Hematopoietic multipotent progenitor cell treated with erythropoietin and hydrocortisone succinate and interleukin-3 and kit ligand, for 4 days (in vitro differentiated cells): ENCODE results near the gene PSMC3IP.
A peak's percentile ranks its signal among the peaks of the same experiment; 100 is the strongest.

Experiments
- DNase-seq: peaks from one replicate; pipeline ENCODE4 v3.0.0-alpha.2; 2015

The PSMC3IP gene

DNA sequence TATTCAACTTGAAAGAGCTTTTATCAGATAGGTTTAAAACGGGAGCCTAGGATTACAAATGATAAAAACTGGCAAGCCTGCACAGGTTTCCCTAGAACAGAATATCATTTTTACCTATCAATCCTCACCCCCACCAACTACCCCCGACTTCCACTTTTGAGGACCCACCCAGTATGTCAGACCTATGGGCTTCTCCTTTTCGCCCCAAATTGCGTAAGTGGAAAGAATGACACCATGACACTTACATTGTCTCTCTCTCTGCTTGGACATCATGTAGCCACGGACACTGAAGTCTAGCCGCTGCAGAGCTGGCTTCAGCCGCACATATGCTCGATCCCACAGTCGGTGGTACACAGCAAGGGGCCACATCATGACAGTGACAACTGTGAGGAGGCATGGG, 7.4 kb upstream of the PSMC3IP start:
- peak; percentile 59 for DNase-seq

DNA sequence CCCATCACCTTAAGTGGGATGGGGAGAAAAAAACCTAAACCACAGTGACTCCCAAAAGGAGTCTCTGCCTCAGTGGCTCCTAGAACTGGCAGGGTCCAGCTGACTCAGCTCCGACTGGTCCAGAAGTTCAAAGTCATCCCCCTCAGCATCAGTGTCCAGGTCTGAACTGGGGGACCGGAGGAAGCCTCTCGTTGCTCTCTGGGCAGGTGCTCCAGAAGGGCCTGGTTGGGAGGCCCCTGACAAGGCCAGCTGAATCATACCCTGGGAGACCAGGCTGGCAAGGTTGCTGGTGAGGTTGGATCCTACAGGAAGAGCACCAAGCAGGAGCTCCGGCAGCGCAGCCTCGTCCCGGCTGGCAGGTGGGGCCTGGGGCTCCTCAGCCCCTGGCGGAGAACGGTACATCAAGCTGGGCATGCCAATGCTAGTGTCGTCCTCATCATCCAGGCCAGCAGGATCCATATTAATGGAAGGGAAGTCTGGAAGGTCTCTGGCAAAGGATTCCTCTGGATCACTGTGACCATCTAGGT, 4.3 kb upstream of the PSMC3IP start:
- no peak for DNase-seq

DNA sequence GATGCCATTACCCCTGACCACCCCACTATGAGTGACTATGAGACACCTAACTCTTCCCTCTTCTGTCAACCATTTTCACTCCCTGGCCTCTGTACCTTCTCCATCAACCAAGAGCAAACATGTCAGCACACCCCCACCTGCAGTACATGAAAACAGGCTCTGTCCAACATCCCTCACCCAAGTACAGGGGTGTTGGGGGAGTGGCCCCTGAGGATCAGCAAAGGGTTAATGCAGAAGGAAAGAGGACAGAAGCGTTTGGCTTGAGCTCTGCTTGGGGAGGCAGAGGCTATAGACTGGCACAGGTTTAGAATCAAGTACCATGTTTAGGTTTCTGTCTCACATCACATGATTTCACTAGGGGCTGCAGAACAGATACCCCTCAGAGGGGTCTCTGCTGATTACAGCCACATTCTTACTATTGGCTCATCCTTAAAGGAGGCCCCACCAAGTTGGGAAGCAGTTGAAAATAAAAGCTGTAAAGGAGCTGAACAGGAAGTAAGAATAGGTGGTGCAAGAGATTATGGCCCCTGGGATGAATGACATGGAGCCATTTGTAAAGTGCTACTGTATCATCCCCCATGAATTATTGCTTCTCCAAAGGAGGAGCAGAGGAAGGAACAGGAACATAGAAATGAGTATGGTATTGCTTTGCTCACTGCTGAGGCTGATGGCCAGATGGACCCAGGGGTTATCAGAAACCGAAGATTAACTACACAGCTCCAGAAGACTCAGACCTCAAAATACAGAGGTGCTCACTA, 2.4 kb upstream of the PSMC3IP start:
- DNase-seq = no peak

DNA sequence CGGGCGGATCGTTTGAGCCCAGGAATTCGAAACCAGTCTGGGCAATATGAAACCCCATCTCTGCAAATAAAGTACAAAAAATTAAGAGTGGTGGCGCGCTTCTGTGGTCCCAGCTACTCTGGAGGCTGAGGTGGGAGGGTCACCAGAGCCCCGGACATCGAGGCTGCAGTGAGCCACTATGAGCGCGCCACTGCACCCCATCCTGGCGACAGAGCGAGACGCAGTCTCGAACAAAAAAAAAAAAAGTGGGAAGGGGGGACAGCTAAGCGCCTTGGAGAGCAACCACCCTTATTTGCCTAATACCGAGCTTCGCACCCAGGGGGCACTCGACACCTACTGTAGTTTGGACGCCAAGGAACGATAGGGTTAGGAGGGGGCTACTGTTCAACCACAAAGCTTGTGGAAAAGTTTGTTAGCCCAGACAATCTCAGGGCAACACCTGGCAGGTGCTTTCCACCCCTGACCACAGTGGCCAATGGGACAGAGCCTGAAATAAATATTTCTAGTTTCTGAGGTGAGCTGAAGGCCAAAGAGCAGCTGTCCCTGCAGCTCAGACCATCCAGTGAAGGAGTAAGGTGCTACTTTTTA, 847 bp upstream of the PSMC3IP start:
- DNase-seq = peak; percentile 95

DNA sequence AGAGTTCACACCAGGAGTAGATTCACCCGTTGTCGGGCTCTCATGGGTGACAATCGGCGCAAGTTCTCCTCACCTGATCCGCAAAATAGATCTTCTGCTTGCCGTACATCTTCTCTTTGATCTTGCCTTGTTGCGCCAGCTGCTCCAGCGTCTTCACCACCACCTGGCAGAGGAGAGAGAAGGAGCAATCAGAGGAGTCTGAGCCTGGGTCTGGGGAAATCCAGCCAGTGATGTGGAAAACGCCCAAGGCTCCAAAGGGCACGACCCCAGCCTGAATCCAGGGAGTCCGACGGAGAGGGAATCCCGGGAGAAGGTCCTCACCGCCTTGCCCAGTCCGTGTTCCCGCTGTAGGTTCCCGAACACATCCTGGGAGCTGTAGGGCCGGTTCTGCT, 393 bp downstream of the PSMC3IP start:
- peak; percentile 50 for DNase-seq

DNA sequence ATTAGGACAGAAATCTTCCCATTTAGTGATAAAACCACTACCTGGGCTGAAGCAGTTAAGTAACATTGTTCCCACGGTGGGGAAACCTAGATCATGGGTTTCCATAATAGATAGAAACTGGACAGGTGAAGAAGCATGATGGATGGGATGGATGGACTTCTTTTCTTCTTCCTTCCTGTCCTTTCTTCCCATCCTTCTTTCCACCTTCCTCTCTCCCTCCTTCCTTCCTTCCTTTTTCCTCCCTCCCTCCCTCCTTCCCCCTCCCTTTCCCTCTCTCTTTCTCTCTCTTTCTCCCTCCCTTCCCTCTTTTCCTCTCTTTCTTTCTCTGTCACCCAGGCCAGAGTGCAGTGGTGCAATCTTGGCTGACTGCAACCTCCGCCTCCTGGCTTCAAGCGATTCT, 3.1 kb downstream of the PSMC3IP start:
- no peak for DNase-seq

DNA sequence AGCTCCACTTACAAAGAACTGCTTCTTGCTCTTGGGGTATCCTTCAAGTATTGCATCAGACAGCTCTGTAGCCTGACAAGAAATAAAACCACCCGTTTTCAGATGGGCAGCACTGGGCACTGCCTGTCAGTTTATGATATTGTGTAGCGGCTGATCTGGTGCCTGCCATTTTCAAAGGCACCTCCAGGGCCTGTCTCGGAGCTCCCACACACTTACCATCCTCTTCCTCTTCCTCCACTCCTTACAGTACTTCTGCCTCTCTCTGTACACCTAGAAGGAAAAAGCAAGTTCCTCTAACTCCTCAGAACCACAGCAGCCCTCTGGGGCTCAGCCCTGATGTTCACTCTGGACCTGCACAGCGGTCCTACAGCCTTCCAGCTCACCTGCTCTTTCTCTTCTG, 4.4 kb downstream of the PSMC3IP start:
- DNase-seq = no peak

DNA sequence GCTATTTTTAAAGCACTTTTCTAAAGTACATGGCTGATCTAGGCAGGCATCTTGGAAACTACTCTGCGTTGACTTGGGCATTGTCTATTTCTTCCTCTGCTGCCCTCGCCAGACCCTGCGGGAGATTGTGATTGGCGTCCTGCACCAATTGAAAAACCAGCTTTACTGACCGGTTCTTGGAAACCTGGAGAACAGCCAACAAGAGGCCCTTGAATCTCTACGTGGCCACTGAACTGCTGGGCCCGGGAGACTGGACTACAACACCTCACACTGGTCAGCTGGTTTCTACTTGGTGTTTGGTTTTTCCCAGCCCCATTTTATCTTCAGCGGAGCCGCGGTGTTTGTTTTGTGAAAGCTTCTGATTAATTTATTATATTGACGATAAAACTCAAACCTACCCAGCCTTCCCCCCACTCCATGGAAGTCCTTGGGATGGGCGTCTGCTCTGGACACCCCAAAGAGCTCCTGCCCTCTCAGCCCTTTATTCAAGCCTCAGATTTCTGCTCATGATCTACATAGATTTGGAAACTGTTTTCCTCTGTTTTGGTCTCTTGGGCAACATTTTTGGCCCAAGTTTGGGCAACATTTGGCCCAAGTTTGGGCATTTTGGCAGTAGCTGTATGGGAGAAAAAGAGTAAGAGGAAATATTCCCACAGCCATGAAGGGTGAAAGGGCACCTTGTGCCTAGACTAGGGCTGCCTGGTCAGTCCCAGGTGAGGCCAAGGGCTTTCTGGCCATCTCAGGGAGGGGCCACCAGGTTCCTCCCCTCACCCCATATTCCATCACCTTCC, 5.9 kb downstream of the PSMC3IP start:
- DNase-seq = no peak

DNA sequence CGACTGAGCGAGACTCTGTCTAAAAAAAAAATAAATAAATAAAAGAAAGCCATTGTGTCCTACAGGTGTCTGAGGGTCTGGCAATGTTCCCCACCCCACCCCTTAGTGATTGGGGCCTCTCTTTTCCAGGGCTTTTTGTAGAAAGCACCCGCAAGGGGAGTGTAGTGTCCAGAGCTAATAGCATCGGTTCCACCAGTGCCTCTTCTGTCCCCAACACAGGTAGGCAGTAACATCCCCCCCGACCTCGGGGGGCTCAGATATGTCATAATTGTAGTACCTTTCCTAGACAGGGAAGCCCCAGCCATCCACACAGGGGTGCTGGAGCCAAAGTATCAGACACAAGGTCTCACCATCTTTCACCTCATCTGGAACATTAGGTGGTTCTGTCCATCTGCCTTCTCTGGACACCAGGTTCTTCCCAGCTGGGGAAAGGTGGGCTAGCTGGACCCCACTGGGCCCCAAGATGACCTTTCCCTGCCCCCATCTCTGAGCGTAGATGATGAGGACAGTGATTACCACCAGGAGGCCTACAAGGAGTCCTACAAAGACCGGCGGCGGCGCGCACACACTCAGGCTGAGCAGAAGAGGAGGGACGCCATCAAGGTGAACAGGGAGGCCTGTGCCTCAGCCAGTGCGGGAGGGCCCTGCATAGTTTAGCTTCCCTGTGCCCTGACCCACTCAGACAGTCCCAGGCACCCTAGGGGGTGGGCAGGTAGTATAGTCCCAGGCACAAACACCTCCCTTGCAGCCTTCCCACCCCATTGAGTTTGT, 9.0 kb downstream of the PSMC3IP start:
- no peak for DNase-seq

DNA sequence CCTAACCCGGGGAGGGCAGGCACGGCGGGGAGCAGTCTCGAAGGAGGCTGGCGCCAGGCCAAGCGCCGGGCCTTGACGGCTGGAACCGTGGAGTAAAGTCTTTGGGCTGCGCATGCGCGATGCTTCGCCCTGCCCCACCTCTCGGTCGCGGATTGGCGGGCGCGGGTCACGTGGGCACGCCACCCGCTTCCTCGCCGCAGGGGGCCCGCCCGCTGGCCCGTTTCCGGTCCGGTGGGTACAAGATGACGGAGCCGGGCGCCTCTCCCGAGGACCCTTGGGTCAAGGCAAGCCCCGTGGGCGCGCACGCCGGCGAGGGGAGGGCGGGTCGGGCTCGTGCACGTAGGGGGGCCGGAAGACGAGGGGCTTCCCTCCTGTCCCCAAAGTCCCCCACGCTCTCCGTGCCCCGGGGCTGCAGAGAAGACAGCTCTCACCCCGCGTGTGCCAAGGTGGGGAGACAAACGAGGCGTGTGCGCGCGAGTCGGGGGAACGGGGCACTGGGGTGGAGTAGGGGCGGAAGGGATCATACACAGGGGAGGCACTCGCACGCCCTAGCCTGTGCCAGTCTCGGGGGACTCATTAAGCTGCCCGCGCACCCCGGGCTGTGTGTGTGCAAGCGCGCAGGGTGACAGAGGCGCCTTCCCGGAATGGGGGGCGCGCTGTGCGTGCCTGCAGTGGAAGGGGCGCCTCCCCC, 10.5 kb downstream of the PSMC3IP start, which contains the start of gene MLX:
Gene MLX, plus strand, starts transcription at position 218 of the 691 bp plus-strand sequence. Its CDS starts 25 bp downstream, at position 243.
- DNase-seq = peak; percentile 97

DNA sequence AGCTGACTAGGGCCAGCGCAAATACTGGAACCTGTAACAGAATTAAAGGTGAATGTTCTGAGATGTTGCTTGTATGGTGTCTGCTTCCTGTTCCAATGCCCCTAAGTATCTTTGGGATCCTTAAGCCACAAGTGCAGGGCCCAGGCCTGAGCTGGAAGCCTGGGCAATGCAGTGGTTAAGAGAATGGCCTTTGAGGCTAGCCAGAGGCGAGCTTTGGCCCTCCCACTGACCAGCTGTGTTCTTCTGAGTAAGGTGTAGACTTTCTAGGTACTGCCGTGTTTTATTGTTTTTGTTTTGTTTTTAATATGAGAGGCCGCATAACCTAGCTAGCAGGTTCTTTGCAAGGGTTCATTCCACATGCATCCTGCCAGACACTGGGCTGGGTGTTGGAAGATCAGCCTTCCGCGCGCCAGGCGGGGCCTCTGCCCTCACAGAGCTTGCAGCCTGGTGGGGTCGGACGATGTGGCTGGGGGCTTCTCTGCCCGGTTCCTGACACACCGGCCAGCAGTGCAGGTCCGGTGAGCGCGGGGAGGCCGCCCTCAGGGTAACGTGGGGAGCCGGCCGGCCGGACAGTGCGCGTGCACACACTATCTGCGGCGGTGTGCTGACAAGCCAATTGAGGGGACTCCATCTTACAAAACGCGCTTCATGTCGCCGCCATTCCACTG, 11.2 kb downstream of the PSMC3IP start:
- no peak for DNase-seq

DNA sequence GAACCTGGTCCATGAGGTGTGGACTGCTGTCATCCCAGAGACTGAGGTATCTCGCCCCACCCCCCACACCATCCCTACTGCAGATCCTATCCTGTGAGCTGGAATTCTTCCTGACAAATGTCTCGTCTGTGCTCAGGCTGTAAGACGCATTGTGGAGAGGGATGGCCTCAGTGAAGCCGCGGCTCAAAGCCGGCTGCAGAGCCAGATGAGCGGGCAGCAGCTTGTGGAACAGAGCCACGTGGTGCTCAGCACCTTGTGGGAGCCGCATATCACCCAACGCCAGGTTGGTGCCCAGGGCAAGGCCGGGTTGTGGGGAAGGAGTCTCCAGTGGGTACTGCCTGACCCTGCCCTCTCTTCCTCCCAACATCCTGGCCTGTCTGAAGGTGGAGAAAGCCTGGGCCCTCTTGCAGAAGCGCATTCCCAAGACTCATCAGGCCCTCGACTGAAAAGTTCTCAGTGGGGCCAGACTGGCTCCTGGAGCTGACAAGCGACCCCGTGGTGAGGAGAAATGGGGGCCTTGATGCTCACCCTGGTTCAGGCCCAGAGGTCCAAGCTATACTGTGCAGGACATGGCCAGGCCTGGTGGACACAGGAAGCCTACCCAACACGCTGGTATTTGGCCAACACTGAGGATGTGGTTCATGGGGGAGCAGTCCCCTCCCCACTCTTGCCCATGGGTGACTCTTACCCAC, 11.9 kb downstream of the PSMC3IP start:
- DNase-seq = no peak

DNA sequence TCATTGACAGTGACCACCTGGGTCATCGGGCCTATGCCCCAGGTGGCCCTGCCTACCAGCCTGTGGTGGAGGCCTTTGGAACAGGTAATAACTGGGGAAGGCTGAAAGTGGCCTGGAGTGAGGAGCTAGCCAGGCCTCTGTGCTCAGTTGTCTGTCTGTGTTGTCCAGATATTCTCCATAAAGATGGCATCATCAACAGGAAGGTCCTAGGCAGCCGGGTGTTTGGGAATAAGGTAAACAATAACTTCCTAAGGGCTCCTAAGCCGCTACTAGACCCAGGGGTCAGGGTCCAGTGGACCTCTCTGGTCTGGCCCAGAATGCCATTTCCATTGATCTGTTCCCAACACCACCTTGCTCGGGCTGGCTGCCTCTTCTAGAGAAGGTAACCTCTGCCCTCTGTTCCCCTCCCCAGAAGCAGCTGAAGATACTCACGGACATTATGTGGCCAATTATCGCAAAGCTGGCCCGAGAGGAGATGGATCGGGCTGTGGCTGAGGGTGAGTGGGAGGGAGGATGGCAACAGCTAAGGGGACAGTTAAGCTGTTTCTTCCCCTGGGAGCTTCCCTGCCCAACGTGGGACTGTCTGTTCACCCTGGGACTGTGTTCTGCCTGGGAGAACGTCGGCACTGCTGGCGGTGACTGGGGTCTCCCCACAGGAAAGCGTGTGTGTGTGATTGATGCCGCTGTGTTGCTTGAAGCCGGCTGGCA, 12.6 kb downstream of the PSMC3IP start:
- no peak for DNase-seq

DNA sequence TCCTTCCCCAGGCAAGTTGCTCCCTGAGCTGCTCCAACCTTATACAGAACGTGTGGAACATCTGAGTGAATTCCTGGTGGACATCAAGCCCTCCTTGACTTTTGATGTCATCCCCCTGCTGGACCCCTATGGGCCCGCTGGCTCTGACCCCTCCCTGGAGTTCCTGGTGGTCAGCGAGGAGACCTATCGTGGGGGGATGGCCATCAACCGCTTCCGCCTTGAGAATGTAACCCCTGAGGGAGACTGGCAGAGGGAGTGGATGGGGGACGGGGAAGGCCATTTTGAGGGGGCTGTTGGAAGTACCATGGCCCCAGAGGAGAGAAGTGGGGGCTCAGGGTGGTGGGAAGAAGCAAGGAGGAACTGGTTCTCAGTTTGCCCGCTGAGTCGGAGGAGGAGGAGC, 13.6 kb downstream of the PSMC3IP start:
- no peak for DNase-seq

DNA sequence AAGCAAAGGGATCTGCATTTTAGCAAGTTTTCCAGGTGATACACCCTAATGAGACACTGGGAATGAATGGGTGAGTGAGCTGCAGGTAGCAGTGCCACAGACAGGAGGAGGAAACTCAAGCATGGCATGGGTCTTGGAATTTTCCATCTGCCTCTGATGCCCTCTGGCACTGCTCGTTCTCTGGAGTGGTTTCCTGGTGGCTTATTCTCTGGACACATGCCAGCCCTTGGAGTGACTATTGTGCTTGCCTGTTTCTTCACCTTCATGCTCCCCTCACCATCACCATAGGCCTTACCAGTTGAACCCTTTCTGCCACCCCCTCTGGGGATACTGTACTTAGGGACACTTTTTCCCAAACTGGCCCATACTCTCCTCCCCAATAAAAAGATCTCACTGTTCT, 14.0 kb downstream of the PSMC3IP start:
- no peak for DNase-seq

DNA sequence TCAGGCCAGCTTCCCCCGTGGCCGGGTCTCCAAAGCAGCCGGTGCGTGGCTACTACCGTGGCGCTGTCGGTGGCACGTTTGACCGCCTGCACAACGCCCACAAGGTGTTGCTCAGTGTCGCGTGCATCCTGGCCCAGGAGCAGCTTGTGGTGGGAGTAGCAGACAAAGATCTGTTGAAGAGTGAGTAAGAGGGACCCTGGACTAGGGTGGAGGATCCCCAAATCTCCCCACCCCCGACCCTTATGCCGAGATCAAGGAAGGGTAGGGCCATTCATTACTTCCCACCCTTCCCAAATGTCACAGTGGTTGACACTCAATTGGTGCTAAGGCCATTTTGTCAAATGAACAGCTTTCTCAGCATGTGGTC, 14.4 kb downstream of the PSMC3IP start:
- no peak for DNase-seq

DNA sequence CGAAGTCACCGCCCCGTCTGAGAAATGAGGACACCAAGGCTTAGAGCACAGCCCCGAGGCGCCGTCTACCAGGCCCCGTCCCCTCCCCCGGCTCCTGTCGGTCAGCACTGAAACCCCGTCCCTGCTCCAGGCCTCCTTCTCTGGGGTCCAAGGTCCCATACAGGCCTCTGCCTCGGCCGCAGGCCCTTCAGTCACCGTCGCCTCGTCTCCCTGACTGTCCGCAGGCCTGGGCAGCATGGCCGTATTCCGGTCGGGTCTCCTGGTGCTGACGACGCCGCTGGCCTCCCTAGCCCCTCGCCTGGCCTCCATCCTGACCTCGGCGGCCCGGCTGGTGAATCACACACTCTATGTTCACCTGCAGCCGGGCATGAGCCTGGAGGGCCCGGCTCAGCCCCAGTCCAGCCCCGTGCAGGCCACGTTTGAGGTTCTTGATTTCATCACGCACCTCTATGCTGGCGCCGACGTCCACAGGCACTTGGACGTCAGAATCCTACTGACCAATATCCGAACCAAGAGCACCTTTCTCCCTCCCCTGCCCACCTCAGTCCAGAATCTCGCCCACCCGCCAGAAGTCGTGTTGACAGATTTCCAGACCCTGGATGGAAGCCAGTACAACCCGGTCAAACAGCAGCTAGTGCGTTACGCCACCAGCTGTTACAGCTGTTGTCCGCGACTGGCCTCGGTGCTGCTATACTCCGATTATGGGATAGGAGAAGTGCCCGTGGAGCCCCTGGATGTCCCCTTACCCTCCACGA, 15.0 kb downstream of the PSMC3IP start:
- DNase-seq = no peak

DNA sequence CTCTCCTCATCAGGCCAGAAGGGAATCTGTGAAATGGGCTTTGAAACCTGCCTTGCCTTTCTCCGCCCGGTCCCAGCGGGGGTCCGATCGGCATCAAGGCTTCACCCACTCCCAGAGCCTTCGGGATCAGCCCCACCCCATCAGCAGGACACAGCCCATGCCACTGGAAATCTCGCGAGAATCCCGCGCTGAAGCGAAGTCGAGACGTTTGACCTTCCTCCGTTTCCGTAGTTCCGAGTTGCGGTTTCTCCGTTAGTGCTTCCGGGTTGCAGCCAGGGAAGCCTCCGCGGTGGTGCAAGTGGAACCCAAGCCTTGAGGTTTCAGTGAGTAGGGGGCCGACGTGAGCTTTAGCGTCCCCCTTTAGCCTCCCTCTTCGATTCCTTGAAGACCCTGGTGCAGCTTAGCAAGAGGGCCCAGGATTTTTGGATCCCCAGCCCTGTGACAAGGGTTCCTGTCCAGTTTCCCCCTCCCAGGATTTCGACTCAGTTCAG, 15.6 kb downstream of the PSMC3IP start, which contains the start of gene COASY:
Gene COASY, plus strand, starts transcription at position 252 of the 491 bp plus-strand sequence. CDS start 475 bp downstream, outside the sequence.
- DNase-seq = peak; percentile 98

DNA sequence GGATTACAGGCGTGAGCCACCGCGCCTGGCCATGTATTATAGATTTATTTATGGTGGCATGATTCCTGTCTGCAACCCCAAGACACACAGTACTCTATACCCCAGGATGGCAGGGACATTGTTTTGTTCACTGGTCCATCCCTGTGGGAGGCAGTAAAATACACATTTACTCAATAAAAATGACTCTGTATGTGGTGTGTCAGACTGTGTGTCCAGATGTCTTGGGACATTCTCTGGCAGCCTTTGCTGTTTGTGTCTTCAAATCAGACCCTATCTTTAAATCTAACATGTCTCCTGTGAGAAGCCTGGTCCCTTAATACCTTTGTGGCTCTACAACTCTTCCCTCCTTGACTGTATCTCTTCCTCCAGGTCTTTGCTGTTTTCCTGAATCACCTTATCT, 17.3 kb downstream of the PSMC3IP start:
- DNase-seq = no peak
